C4-2B (cell line): ENCODE data around the gene PTPN12.

Experiments used
- H3K27ac ChIP-seq: fragments of 450-650 bp; 2 replicates; pipeline ENCODE4 v1.5.1; 2017
- ZFX ChIP-seq: fragments of 450-650 bp; IDR thresholded peaks from 2 replicates; pipeline ENCODE4 v1.6.1; 2017
- TF ChIP-seq, protein P1 (sequence below): fragments of 450-650 bp; conservative IDR thresholded peaks from 2 replicates; pipeline ENCODE4 v1.5.1; 2017; ENCODE audit warnings: mild to moderate bottlenecking

PTPN12 gene

DNA sequence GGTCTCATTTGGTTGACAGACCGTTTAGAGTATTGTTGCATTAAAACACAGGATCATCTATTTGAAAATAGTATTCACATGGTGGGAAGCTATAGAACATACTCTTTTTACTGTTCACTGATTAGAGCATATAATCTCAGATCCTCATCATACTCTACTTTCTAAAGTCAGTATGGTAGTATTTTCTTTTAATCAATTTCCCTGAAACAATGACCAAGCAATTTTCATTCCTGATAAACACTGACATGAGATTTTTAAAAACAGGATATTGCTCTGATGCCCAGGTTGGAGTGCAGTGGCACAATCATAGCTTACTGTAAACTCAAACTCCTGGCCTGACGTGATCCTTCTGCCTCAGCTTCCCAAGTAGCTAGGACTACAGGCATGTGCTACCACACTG is 63.9 kb downstream of the PTPN12 start:
- no peak for TF ChIP-seq ZFX
- TF ChIP-seq, protein P1, sequence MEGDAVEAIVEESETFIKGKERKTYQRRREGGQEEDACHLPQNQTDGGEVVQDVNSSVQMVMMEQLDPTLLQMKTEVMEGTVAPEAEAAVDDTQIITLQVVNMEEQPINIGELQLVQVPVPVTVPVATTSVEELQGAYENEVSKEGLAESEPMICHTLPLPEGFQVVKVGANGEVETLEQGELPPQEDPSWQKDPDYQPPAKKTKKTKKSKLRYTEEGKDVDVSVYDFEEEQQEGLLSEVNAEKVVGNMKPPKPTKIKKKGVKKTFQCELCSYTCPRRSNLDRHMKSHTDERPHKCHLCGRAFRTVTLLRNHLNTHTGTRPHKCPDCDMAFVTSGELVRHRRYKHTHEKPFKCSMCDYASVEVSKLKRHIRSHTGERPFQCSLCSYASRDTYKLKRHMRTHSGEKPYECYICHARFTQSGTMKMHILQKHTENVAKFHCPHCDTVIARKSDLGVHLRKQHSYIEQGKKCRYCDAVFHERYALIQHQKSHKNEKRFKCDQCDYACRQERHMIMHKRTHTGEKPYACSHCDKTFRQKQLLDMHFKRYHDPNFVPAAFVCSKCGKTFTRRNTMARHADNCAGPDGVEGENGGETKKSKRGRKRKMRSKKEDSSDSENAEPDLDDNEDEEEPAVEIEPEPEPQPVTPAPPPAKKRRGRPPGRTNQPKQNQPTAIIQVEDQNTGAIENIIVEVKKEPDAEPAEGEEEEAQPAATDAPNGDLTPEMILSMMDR: no peak
- no peak overlapping the region for H3K27ac ChIP-seq

DNA sequence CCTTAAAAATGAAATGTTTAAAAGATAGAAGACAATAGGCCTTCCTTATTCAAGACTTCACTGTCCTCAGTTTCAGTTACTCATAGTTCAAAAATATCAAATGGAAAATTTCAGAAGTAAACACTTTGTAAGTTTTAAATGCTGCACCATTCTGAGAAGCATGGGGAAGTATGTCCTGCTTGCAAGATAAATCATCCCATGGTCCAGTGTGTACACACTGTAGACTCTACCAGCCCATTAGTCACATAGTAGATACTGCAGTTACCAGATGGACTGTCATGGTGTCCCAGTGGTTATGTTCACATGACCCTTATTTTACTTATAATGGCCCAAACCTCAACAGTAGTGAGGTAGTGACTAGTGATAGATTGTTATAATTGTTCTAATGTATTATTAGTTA is 69.5 kb downstream of the PTPN12 start:
- TF ChIP-seq, protein P1: no peak
- no peak for TF ChIP-seq ZFX
- no peak overlapping the region for H3K27ac ChIP-seq

DNA sequence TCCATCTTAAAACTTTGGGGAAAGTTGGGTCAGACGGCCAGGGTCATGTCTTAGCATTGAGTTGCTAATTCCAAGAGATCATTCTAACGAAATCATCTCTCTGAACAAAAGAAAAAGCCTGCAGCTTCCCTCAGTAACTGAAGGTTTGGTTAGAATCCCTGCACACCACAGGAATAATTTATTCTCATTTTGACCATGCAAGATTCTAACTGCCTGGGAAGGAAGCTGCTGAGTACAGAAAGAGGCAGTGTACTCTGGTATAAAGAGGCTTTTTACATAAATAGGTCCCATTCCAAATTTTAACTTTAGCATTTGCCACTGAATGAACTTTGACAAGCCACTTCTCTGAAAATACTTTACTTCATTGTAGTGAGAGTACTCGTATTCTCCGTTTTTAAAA is 82.2 kb downstream of the PTPN12 start:
- no peak overlapping the region for H3K27ac ChIP-seq
- TF ChIP-seq ZFX: no peak
- TF ChIP-seq, protein P1: no peak

DNA sequence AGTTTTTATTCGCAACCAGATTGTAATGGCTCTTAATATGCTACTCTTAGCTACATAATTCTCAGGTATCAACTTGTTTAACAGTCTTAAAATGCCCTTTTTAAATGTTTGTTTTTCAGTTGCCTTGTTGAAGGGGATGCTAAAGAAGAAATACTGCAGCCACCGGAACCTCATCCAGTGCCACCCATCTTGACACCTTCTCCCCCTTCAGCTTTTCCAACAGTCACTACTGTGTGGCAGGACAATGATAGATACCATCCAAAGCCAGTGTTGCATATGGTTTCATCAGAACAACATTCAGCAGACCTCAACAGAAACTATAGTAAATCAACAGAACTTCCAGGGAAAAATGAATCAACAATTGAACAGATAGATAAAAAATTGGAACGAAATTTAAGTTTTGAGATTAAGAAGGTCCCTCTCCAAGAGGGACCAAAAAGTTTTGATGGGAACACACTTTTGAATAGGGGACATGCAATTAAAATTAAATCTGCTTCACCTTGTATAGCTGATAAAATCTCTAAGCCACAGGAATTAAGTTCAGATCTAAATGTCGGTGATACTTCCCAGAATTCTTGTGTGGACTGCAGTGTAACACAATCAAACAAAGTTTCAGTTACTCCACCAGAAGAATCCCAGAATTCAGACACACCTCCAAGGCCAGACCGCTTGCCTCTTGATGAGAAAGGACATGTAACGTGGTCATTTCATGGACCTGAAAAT is 89.7 kb downstream of the PTPN12 start:
- TF ChIP-seq, protein P1: no peak
- no peak overlapping the region for H3K27ac ChIP-seq

DNA sequence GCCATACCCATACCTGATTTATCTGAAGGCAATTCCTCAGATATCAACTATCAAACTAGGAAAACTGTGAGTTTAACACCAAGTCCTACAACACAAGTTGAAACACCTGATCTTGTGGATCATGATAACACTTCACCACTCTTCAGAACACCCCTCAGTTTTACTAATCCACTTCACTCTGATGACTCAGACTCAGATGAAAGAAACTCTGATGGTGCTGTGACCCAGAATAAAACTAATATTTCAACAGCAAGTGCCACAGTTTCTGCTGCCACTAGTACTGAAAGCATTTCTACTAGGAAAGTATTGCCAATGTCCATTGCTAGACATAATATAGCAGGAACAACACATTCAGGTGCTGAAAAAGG is 90.2 kb downstream of the PTPN12 start:
- TF ChIP-seq ZFX: no peak
- TF ChIP-seq, protein P1: no peak
- no peak overlapping the region for H3K27ac ChIP-seq

DNA sequence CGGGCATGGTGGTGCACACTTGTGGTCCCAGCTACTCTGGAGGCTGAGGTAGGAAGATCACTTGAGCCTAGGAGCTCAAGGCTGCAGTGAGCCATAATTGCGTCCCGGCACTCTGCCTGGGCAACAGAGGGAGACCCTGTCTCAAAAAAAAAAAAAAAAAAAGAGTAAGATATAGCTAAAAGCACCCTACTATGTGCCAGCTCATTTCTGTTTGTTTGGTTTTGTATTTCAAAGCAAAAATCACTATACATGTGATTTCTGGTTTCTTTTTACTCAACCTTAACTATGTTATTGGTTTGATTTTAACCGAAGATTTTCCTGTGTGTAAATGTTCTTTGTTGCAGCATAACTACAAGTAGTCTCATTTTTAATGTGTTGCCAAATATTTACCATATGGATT is 92.7 kb downstream of the PTPN12 start:
- H3K27ac ChIP-seq: no peak overlapping the region
- TF ChIP-seq, protein P1: no peak
- TF ChIP-seq ZFX: no peak

DNA sequence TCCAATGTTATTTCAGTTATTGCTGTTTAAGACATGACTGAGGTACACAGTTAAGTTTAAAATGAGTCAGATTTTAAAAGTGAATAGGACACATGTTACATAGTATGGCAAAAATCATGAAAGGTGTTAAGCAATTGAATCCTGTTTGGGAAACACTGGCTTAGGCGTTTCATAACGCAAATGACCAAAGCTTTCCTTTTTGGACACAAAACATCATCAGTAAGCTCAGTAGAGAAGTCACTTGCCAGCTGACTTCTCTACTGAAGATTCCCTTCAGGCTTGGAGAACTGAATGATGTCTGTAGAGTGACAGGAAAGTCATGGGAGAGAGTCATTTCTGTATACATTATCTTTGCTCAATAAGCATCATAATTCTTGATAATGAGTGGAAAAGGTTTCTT is 94.7 kb downstream of the PTPN12 start:
- TF ChIP-seq, protein P1: no peak
- TF ChIP-seq ZFX: no peak
- no peak overlapping the region for H3K27ac ChIP-seq
